T-helper 2 cell treated with Interferon-gamma antibody and Interleukin-4, amounts not matched to agents 5 μg/mL and 100 μg/mL, for 36 hours (primary cell): ENCODE measurements around the gene ACTL10.

Experiments used
- DNase-seq: peaks from one replicate; pipeline ENCODE4 v3.0.0; 2021; ENCODE audit warnings: low spot score
- H3K27ac Mint-ChIP-seq: one replicate; pipeline ENCODE4 v1.8.0; 2021; ENCODE audit warnings: mild to moderate bottlenecking, mixed read lengths
- H3K27me3 Mint-ChIP-seq: one replicate; pipeline ENCODE4 v1.8.0; 2021; ENCODE audit warnings: low read depth, mixed read lengths
- H3K36me3 Mint-ChIP-seq: one replicate; pipeline ENCODE4 v1.8.0; 2021; ENCODE audit warnings: low read depth, mixed read lengths
- H3K4me1 Mint-ChIP-seq: one replicate; pipeline ENCODE4 v1.8.0; 2021; ENCODE audit warnings: low read depth, mixed read lengths
- H3K4me3 Mint-ChIP-seq: one replicate; pipeline ENCODE4 v1.8.0; 2022; ENCODE audit warnings: mild to moderate bottlenecking, moderate library complexity, mixed read lengths
- H3K9me3 Mint-ChIP-seq: one replicate; pipeline ENCODE4 v1.8.0; 2021; ENCODE audit warnings: mixed read lengths

Gene ACTL10

DNA sequence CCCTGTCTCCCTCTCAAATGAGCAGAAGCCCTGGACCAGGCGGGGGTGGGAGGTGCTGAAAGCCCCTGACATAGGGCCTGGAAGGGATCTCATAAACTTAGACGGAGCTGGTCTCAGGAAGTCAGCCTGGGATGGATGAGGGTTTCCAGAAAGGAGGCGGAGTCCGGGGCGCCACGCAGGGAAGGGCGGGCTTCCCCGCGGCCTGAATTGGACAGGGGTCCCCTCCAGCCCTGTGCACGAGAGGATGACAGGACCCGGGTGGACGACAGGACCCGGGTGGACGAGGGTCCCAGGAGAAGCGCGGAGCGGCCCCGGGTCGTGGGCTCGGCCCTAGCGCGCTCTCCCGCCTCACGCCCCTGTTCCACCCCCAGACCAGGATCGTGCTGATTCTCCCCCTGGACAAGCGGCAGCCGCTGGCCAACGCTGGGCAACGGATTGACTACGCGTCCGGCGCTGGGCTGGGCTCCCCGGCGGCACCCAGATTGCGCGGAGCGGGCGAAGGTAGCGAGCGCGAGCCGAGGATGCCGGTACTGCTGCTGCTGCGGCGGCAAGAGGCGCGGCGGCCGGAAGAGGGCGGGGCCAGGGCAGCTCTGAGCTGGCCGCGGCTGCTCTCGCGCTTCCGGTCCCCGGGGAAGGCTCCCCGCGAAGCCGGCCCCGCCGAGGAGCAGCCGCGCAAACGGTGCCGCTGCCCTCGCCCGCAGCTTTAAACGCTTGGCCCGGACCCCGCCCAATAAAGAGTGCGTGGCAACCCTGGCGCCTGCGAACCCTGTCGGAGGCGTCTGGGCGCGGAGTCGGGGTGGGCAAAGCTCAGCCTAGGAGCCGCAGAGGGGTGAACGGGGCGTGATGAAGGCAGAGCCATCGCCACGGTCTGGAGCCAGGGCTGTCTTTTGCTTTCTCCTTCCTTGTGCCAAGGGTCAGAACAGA is 3.3 kb upstream of the ACTL10 start:
- Mint-ChIP-seq H3K9me3 (no peaks in the 10 kb centered on the region), H3K4me3 (peak overlapping the region; percentile 82), H3K36me3 (peaks cover 2% of the 10 kb centered on the region), H3K4me1 (peaks cover 32% of the 10 kb centered on the region), H3K27ac (peak overlapping the region; percentile 88), H3K27me3 (no peaks in the 10 kb centered on the region)
- peak; percentile 88 for DNase-seq

DNA sequence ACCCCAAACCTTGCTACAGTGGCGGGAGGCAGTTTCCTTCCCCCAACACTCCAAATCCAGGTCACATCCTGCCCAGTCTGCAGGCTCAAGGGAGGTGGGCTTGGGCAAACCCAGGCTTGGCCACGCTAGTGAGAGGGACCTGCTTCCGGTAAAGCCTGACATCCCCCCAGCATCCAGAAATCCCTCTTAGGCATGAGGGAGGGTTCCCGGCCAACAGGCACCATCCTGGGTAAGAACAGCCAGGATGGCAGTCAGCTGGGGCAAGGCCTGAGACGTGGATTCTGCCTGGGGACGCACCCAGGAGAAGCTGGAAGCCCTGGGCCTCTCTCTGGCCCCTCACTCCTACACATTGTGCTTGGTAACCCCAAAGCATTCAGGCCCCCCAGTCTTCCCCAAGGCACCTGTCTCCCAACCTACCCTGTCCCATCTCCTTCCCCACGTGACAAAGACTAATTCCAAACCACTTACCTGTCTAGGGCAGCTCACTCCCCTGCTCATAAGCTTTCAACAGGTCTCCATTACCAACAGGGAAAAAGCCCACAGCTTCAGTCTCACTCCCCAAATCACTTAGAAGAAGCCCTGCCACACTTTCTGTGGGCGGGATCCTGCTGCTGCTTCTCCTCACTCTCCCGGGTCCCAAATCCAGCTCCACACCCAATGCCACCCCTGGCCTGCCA is 2.5 kb upstream of the ACTL10 start:
- no peaks in the 10 kb centered on the region for H3K27me3 Mint-ChIP-seq
- H3K4me1 Mint-ChIP-seq, result peaks cover 38% of the 10 kb centered on the region
- H3K27ac Mint-ChIP-seq, result peak overlapping the region; percentile 88
- peaks cover 4% of the 10 kb centered on the region for H3K36me3 Mint-ChIP-seq
- peak overlapping the region; percentile 82 for H3K4me3 Mint-ChIP-seq
- DNase-seq, result no peak
- no peaks in the 10 kb centered on the region for H3K9me3 Mint-ChIP-seq

DNA sequence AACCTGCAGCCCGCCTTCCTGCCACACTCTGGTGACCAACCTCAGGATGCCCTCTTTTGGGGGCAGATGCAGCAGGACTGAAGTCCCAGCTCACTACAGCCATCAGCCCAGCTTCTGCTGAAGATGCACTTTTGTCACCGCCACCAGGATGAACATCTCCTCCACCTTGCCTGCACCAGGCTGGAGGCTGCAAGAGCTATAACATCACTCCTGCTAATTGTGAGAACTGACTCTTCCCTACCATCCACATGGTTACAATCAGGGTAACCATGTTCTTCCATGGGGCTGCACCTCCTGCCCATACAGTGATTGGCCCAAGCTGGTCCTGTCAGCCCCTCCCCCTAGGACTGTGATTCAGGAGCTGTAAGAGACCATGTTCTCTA is 2.0 kb upstream of the ACTL10 start:
- Mint-ChIP-seq H3K27ac (peak overlapping the region; percentile 88), H3K4me1 (peaks cover 38% of the 10 kb centered on the region), H3K27me3 (no peaks in the 10 kb centered on the region), H3K9me3 (no peaks in the 10 kb centered on the region), H3K4me3 (peak overlapping the region; percentile 82), H3K36me3 (peaks cover 4% of the 10 kb centered on the region)
- DNase-seq, result peak; percentile 42

DNA sequence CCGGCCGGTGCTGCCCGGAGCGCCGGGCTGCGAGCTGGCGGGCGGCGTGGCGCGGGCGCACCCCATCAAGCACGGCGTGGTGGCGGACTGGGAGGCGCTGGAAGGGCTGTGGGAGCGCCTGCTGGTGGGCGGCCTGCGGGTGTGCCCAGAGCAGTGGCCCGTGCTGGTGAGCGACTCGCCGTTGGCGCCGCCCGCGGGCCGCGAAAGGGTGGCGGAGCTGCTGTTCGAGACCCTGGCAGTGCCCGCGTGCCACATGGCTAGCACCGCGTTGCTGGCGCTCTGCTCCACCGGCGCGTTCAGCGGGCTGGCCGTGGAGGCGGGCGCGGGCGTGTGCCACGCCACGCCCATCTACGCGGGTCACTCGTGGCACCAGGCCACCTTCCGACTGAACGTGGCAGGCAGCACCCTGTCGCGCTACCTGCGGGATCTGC is 517 bp downstream of the ACTL10 start:
- H3K4me1 Mint-ChIP-seq, result peaks cover 38% of the 10 kb centered on the region
- peak; percentile 54 for DNase-seq
- peak overlapping the region; percentile 68 for H3K27ac Mint-ChIP-seq
- no peaks in the 10 kb centered on the region for H3K27me3 Mint-ChIP-seq
- H3K36me3 Mint-ChIP-seq, result peaks cover 8% of the 10 kb centered on the region
- H3K4me3 Mint-ChIP-seq, result peak overlapping the region; percentile 80
- no peaks in the 10 kb centered on the region for H3K9me3 Mint-ChIP-seq

DNA sequence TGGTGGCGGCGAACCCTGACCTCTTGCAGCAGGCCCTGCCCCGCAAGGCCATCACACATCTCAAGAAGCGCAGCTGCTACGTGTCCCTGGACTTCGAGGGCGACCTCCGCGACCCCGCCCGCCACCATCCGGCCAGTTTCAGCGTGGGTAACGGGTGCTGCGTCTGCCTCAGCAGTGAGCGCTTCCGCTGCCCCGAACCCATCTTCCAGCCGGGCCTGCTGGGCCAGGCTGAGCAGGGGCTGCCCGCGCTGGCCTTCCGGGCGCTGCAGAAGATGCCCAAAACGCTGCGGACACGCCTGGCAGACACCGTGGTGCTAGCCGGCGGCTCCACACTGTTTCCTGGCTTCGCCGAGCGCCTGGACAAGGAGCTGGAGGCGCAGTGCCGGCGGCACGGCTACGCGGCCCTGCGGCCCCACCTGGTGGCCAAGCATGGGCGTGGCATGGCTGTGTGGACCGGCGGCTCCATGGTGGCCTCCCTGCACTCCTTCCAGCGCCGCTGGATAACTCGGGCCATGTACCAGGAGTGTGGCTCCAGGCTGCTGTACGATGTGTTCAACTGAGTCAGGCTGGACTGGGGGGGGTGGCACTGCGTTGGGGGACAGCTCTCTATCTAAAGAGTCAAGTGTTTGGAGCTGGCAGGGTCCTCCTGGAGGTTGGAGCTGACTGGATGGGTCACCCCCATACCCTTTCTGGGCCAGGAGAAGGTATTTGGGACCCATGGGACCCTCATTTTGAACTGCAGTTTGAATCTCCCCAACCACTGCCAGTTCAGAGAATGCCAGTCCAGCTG is 1.1 kb downstream of the ACTL10 start:
- H3K4me1 Mint-ChIP-seq, result peaks cover 35% of the 10 kb centered on the region
- no peaks in the 10 kb centered on the region for H3K27me3 Mint-ChIP-seq
- H3K4me3 Mint-ChIP-seq, result peak overlapping the region; percentile 80
- DNase-seq, result peak; percentile 77
- H3K36me3 Mint-ChIP-seq, result peaks cover 8% of the 10 kb centered on the region
- no peaks in the 10 kb centered on the region for H3K9me3 Mint-ChIP-seq
- H3K27ac Mint-ChIP-seq, result peak overlapping the region; percentile 68

DNA sequence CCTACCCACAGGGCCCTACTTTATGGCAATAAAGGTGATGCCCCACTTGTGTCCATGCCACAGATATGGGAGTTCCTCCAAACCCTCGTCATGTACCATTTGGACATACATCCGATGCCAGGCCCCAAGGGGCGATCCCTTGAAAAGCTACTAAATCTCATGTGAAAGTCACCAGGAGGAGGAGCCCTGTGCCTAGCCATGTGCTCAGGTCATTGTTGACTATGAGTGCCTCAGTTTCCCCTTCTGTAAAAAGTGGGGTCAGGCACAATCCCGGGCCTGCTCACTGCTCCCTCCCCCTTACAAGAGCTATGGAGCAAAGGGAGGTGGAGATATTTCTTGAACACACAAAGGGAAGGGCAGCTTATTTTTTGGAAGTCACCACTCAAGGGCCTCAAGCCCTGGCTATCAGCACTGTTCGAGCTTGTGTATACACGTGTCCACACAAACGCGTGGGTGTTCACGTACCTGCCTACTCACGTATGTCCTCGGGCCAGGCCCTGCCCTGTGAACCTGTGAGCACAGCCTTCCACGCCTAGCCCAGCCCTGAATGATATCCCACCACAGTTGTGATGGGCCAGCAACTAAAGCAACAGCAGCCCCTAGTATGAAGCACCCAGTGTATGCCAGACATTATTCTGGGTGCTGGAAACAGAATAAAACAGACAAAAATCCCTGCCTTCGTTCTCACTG is 1.9 kb downstream of the ACTL10 start:
- Mint-ChIP-seq H3K36me3 (peaks cover 8% of the 10 kb centered on the region), H3K4me3 (peak overlapping the region; percentile 80), H3K4me1 (peaks cover 39% of the 10 kb centered on the region), H3K27ac (no peak overlapping the region), H3K9me3 (no peaks in the 10 kb centered on the region), H3K27me3 (no peaks in the 10 kb centered on the region)
- DNase-seq, result no peak

DNA sequence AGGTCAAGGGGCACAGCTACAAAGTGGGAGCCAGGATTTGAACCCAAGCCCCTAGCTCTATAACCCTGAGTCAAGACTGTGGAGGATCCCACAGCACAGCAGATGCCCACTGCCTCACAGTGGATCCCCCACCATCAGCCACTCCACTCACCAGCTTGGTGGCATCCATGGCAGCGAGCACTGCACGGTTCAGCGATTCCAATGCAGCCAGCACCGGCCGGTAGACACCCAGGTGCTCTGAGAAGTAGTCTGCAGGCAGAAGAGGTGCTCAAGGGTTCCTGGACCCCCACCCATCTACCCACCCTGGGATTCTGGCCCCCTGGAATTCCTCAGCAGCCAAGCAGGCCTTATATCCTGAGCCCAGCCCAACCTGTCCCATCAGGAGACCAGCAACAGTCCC is 2.5 kb downstream of the ACTL10 start:
- peak overlapping the region; percentile 1 for H3K4me3 Mint-ChIP-seq
- H3K27me3 Mint-ChIP-seq, result no peaks in the 10 kb centered on the region
- peak overlapping the region; percentile 2 for H3K27ac Mint-ChIP-seq
- H3K36me3 Mint-ChIP-seq, result peaks cover 8% of the 10 kb centered on the region
- peaks cover 38% of the 10 kb centered on the region for H3K4me1 Mint-ChIP-seq
- H3K9me3 Mint-ChIP-seq, result no peaks in the 10 kb centered on the region
- DNase-seq, result no peak

DNA sequence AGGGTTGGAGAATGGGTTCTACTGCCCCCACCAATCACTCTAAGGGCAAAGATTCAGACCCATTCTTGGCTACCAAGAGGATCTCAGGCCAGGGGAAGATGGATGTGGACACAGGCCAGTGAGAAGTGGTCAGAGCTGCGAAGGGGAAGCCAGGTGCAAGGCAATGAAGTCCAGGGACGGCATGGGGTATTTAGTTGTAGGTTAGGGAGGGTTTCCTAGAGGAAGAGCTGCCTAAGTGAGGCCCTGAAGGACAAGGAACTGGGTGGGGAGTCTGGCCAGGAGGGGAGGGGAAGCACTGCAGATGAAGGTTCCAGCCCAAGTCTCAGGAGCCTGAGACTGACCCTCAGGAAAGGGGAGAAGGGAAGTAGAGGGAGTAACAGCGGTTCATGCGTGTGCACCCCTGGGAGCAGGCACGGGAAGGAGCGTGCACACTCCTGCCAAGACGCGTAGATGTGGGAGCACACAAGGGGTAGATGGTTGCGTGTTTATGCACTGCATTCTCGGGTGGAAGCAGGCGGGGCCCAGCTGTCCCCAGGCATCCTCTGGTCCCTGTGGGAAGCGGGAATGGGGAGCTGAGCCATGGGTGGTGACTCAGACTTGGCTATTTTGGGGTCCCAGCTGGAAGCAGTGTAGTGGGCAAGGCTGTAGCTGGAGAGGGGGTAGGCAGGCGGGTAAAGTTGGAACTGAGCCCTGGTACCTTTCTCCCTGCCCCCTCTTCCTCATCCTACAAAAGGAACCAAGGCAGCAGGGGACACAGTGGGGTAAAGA is 3.3 kb downstream of the ACTL10 start:
- H3K36me3 Mint-ChIP-seq, result peaks cover 10% of the 10 kb centered on the region
- no peak overlapping the region for H3K4me3 Mint-ChIP-seq
- DNase-seq, result no peak
- H3K9me3 Mint-ChIP-seq, result no peaks in the 10 kb centered on the region
- peak overlapping the region; percentile 27 for H3K27ac Mint-ChIP-seq
- H3K4me1 Mint-ChIP-seq, result peaks cover 33% of the 10 kb centered on the region
- no peaks in the 10 kb centered on the region for H3K27me3 Mint-ChIP-seq

DNA sequence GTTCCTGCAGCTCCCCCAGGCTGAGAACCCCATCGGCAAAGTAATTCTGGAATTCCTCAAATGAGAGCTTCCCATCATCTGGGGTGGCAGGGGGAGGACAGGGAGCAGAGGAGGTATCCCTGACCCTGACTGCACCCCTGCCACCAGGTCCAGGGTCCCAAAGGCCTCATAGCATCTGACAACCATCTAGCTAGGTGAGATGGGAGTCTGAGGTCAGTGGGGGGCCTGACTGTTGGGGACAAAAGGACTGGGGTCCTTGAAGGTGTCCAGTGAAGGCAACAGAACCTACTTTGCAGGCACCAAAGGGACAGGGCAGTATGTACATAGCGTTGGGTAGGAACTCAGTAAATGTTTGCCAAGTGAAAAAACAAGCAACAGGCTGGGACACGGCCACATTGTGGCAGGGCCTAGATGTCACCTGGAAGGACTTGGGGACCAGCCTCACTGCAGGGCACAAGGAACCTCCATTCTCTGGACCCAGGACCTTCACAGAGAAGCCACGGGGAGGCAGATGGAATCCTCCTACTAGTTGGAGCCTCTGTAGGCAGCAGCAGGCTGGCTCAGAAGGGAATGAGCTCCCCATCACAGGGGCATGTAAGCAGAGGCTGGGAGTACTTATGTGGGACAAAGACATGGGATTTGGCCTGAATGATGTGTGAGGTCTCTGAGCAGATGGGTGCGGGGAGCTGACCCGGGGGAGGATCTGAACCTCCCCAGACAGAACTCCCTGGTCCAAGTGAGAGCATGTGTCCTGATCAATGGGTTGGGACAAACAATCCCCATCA is 4.2 kb downstream of the ACTL10 start:
- Mint-ChIP-seq H3K4me1 (peaks cover 31% of the 10 kb centered on the region), H3K36me3 (peaks cover 15% of the 10 kb centered on the region), H3K27ac (no peak overlapping the region), H3K27me3 (no peaks in the 10 kb centered on the region), H3K4me3 (peak overlapping the region; percentile 12), H3K9me3 (no peaks in the 10 kb centered on the region)
- DNase-seq, result no peak

DNA sequence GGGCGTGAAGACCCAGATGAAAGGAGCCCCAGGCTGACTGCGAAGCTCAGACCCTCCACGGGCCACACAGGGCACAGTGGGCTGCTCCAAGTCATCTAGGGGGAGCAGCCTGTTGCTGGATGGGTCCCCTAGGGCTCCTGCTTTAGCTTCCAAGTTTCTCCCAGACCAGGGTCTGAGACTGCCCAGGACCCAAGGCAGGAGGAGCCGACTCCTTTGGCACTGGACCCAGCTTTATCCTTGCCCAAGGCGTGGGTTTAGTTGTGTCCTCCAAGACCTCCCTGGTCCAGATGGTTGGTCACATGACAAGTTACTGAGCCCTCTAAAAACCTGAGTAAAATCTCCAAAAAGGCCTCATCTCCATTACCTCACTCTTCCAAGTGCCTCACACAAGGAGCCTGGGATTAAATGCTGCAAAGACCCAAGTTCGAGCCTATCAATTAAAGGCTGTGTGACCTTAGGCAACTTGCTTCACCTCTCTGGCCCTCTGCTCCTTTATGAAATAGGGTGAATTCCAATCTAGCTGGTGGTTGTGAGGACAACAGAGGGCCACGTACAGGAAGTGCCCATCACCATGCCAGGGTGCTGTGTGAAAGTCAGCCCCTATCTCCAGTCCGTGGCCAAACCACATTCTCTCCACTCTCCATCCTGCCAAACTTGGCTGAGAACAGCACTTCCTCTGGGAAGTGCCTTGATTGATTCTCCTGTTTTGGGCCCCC is 5.0 kb downstream of the ACTL10 start:
- no peak for DNase-seq
- Mint-ChIP-seq H3K36me3 (peaks cover 18% of the 10 kb centered on the region), H3K27ac (peak overlapping the region; percentile 20), H3K4me3 (no peak overlapping the region), H3K9me3 (no peaks in the 10 kb centered on the region), H3K4me1 (peaks cover 23% of the 10 kb centered on the region), H3K27me3 (no peaks in the 10 kb centered on the region)

- H3K4me1 Mint-ChIP-seq, result peaks cover 22% of the 10 kb centered on the region
- H3K4me3 Mint-ChIP-seq, result peak overlapping the region; percentile 86
- peak overlapping the region; percentile 63 for H3K27ac Mint-ChIP-seq
- peaks cover 20% of the 10 kb centered on the region for H3K36me3 Mint-ChIP-seq
- H3K9me3 Mint-ChIP-seq, result no peaks in the 10 kb centered on the region
- H3K27me3 Mint-ChIP-seq, result no peaks in the 10 kb centered on the region
- DNase-seq, result no peak
Measured at GRCh38 chr20:33672426-33673113, 5.8 kb downstream of the ACTL10 start.
